Esophagus squamous epithelium (tissue), 5 donors: ENCODE measurements around the gene ZNF211. TPM values are rescaled to one million over a fixed set of nuclear protein-coding genes. Genes with fewer than 3 reads are reported as not detected.
A peak's percentile ranks its signal among the peaks of the same experiment; 100 is the strongest.

Experiments
- DNase-seq: peaks from one replicate; lab custom pipeline; 2025; lab: John Stamatoyannopoulos, UW
- H3K27ac ChIP-seq, 4 donors: fragments of 200-600 bp; sonication (generic); one replicate each; pipeline ENCODE4 v1.5.1; 2016 to 2019; ENCODE audit warnings: mild to moderate bottlenecking in 1 of 4
- H3K27me3 ChIP-seq, 4 donors: fragments of 200-600 bp; sonication (generic); 1 replicate in 3 of 4; 2 replicates in 1 of 4; pipeline versions ENCODE4 v1.5.1 to v1.6.0; 2017 to 2021; ENCODE audit warnings: antibody characterized with exemption in 1 of 4
- H3K36me3 ChIP-seq, 3 donors: fragments of 200-600 bp; sonication (generic); one replicate each; pipeline ENCODE4 v1.5.1; 2016 to 2019
- H3K4me1 ChIP-seq, 3 donors: fragments of 200-600 bp; sonication (generic); one replicate each; pipeline ENCODE4 v1.5.1; 2017 to 2019
- H3K4me3 ChIP-seq, 4 donors: fragments of 200-600 bp; sonication (generic); 1 replicate in 3 of 4; 2 replicates in 1 of 4; pipeline ENCODE4 v1.5.1; 2016 to 2019; ENCODE audit warnings: mild to moderate bottlenecking in 2 of 4, moderate library complexity in 1 of 4
- H3K9me3 ChIP-seq, 3 donors: fragments of 200-600 bp; sonication (generic); one replicate each; pipeline ENCODE4 v1.5.1; 2016 to 2019
- CTCF ChIP-seq, 6 experiments: fragments of 450-650 bp in 4 of 6; fragments of 200-600 bp in 2 of 6; sonication (generic) in 2 of 6; IDR thresholded peaks; one replicate each; pipeline ENCODE4 v1.5.1; 2016 to 2019; ENCODE audit warnings: antibody characterized with exemption in 6 of 6, mild to moderate bottlenecking in 4 of 6, moderate library complexity in 4 of 6
- POLR2A ChIP-seq, 4 donors: fragments of 450-650 bp; IDR thresholded peaks; one replicate each; pipeline ENCODE4 v1.6.1; 2017; ENCODE audit warnings: antibody characterized with exemption in 4 of 4, mild to moderate bottlenecking in 4 of 4, moderate library complexity in 3 of 4
- WGBS, 2 donors: methylation state at CpG; one replicate each; pipeline ENCODE4 v1.1.5; 2018; 5-methylcytosine and 5-hydroxymethylcytosine counted together
- intact Hi-C: fragments of 100-400 bp; cut with DNase I; formaldehyde crosslinking; loops from one replicate; pipeline ENCODE4 v1.15.0; 2022
- total RNA-seq, 4 donors: library from RNA; depleted of rRNA; stranded (reverse); fragments of >200 nt; gene quantifications; one replicate each; pipeline ENCODE4 v1.1.0, GENCODE V29; 2016
- donor health status: DM: yes; HTN: yes; CAD: no.

Gene ZNF211
- total RNA-seq, 4 donors from 2014 or later = 2.9 to 7.7 (median 5.9) TPM

GRCh38 chr19:57599761-57600383, 33.1 kb upstream of the ZNF211 start, which contains the start of gene ZNF530:
TSS of gene ZNF530 (plus strand) at chr19:57599885. CDS start at chr19:57604346, 4,461 bp downstream.
- TF ChIP-seq POLR2A (IDR thresholded peaks at IDR 0.05) (no peak), CTCF (IDR thresholded peaks at IDR 0.05) (peak in 1 of 6 experiments; percentile 22)
- intact Hi-C loops = no loop called here

GRCh38 chr19:57606931-57607330, 26.0 kb upstream of the ZNF211 start:
- Histone ChIP-seq H3K36me3 (peaks cover 3 to 67% (median 18%) of the 10 kb centered on the region in 3 donors), H3K4me3 (no peak overlapping the region), H3K27me3 (no peaks in the 10 kb centered on the region), H3K9me3 (peaks cover 0 to 91% (median 54%) of the 10 kb centered on the region in 3 donors), H3K27ac (no peak overlapping the region), H3K4me1 (no peaks in the 10 kb centered on the region)
- DNase-seq = no peak
- intact Hi-C loops = no loop called here
- WGBS, 2 donors = 90 to 94% methylated on average over 4 to 5 of the region's 5 CpGs
- TF ChIP-seq POLR2A (IDR thresholded peaks at IDR 0.05) = no peak

More at GRCh38 chr19:57599761-57600383, 33.1 kb upstream of the ZNF211 start, which contains the start of gene ZNF530:
- H3K36me3 ChIP-seq = peaks cover 3 to 30% (median 6%) of the 10 kb centered on the region in 3 donors
- DNase-seq = peak; percentile 66
- peaks cover 0 to 40% (median 21%) of the 10 kb centered on the region in 3 donors for H3K9me3 ChIP-seq
- H3K4me3 ChIP-seq = peak within 1 kb of the TSS; percentile 81 to 95 (median 88)
- no peaks in the 10 kb centered on the region for H3K27me3 ChIP-seq
- WGBS, 2 donors = 0% methylated on average over 7 to 15 of the region's 53 CpGs
- H3K27ac ChIP-seq = peak within 1 kb of the TSS; percentile 19 to 62 (median 46)
- peaks cover 10 to 15% (median 11%) of the 10 kb centered on the region in 3 donors for H3K4me1 ChIP-seq

- Histone ChIP-seq H3K36me3 (peaks cover 3 to 38% (median 7%) of the 10 kb centered on the region in 3 donors), H3K4me1 (peaks cover 5 to 23% (median 10%) of the 10 kb centered on the region in 3 donors), H3K27me3 (no peaks in the 10 kb centered on the region), H3K9me3 (peaks cover 0 to 68% (median 38%) of the 10 kb centered on the region in 3 donors), H3K4me3 (no peak overlapping the region), H3K27ac (no peak overlapping the region)
- no peak for DNase-seq
- TF ChIP-seq CTCF (IDR thresholded peaks at IDR 0.05) = no peak
- no peak for TF ChIP-seq POLR2A (IDR thresholded peaks at IDR 0.05)
- intact Hi-C loops = no loop called here
- 76 to 83% methylated on average over 4 of the region's 4 CpGs for WGBS, 2 donors
These were observed 21.9 kb upstream of the ZNF211 start for GRCh38 chr19:57611113-57611512.

GRCh38 chr19:57613941-57614743, 18.8 kb upstream of the ZNF211 start, which contains the start of gene ZNF134:
TSS of gene ZNF134 (plus strand) at chr19:57614242. CDS start at chr19:57619469, 5,227 bp downstream.
- peaks cover 5 to 69% (median 47%) of the 10 kb centered on the region in 3 donors for H3K9me3 ChIP-seq
- intact Hi-C loops = no loop called here
- peak; percentile 39 for DNase-seq
- H3K36me3 ChIP-seq = peaks cover 26 to 44% (median 31%) of the 10 kb centered on the region in 3 donors
- peak within 1 kb of the TSS; percentile 88 to 99 (median 98) for H3K4me3 ChIP-seq
- peak in 5 of 6 experiments; percentile 17 to 45 (median 27) for TF ChIP-seq CTCF (IDR thresholded peaks at IDR 0.05)
- TF ChIP-seq POLR2A (IDR thresholded peaks at IDR 0.05) = no peak
- no peaks in the 10 kb centered on the region for H3K27me3 ChIP-seq
- peak within 1 kb of the TSS; percentile 78 to 88 (median 85) for H3K27ac ChIP-seq
- peaks cover 5 to 23% (median 10%) of the 10 kb centered on the region in 3 donors for H3K4me1 ChIP-seq
- 3 to 25% methylated on average over 4 to 5 of the region's 64 CpGs for WGBS, 2 donors

GRCh38 chr19:57615346-57615745, 17.6 kb upstream of the ZNF211 start:
- peaks cover 5 to 23% (median 10%) of the 10 kb centered on the region in 3 donors for H3K4me1 ChIP-seq
- peak overlapping the region in 2 of 4 donors; percentile 98 to 99 for H3K4me3 ChIP-seq

More at GRCh38 chr19:57615346-57615745, 17.6 kb upstream of the ZNF211 start:
- Histone ChIP-seq H3K27me3 (no peaks in the 10 kb centered on the region), H3K27ac (no peak overlapping the region), H3K9me3 (peaks cover 8 to 76% (median 59%) of the 10 kb centered on the region in 3 donors), H3K36me3 (peaks cover 39 to 56% (median 43%) of the 10 kb centered on the region in 3 donors)
- WGBS, 2 donors = 94 to 100% methylated on average over 3 of the region's 3 CpGs
- intact Hi-C loops = no loop called here
- DNase-seq = no peak
- TF ChIP-seq POLR2A (IDR thresholded peaks at IDR 0.05) = no peak
- TF ChIP-seq CTCF (IDR thresholded peaks at IDR 0.05) = no peak
